Measurements from ENCODE around the gene DRC3. TPM values are rescaled to one million over a fixed set of nuclear protein-coding genes. Genes with fewer than 3 reads are reported as not detected.

Gene DRC3
- total RNA-seq, 1 experiment from 2014 or later = 2.4 TPM

DNA sequence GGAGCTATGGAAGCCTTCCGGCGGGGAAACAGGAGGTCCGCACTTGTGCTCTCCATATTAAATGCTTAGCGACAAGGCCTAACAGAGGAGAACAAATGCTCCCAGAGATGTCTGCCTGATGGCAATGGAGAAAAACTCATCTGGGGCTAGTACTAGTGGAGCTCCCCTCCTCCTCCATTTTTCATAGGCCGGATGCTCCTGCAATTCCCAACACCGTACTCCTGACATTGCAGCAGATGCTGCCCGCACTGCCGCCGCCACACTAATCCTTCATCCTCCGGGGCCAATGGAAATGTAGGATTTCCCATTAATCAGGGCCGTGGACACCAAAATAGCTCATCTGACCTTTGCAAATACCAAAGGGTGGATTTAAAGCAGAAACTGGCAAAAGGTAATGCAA is 27.9 kb upstream of the DRC3 start:
- ChIA-PET POLR2A (interaction anchor here (0.7 to 1.0 kb wide), 2 partner anchors 8 to 14 kb away, joined by 3 read pairs; no protein-coding TSS in a partner anchor), RAD21 (ENCODE audit: low non-redundant PET in 1 of 2, low total read pairs in 2 of 2, uncharacterized antibody in 2 of 2, unreplicated experiment in 2 of 2) (no interaction called here), CTCF (interaction anchor here (1.8 kb wide), 1 partner anchor 14 kb away, joined by 4 read pairs; no protein-coding TSS in a partner anchor)
- DNase-seq (ENCODE audit: low read depth, low spot score) (no peak), ATAC-seq (no peak)
- no peaks in the 10 kb centered on the region for H4K20me1 ChIP-seq (ENCODE audit: insufficient read depth)
- H3K79me2 ChIP-seq (ENCODE audit: insufficient read depth, low read length) = no peaks in the 10 kb centered on the region
- no TSS peak for BruUV-seq (replicated peaks)
- intact Hi-C loops (cut with micrococcal nuclease) = no loop called here
- no peaks in the 10 kb centered on the region for H3K9me3 ChIP-seq (ENCODE audit: control insufficient read depth in 1 of 2, insufficient read depth in 1 of 2, low read depth in 1 of 2, low read length in 2 of 2)
- H2AFZ ChIP-seq (ENCODE audit: low read depth, low read length, poor library complexity, severe bottlenecking) = no peak overlapping the region
- no peak overlapping the region for H3K9ac ChIP-seq (ENCODE audit: low read length)
- H3K27ac ChIP-seq (ENCODE audit: low read depth, low read length) = no peak overlapping the region
- H3K36me3 ChIP-seq (ENCODE audit: control insufficient read depth in 1 of 2, insufficient read depth in 2 of 2, low read length in 2 of 2) = no peaks in the 10 kb centered on the region
- H3K4me3 ChIP-seq (replicated peaks in 1 of 2; ENCODE audit: low read depth in 1 of 2, low read length in 2 of 2) = no peak overlapping the region
- no peaks in the 10 kb centered on the region for H3K27me3 ChIP-seq (ENCODE audit: insufficient read depth, low read length)
- peaks cover 46 to 47% of the 10 kb centered on the region in 2 experiments for H3K4me1 ChIP-seq (ENCODE audit: control insufficient read depth in 1 of 2, insufficient read depth in 2 of 2, low read length in 2 of 2)
- H3K4me2 ChIP-seq (ENCODE audit: low read length) = no peak overlapping the region
- H3K9me2 ChIP-seq (ENCODE audit: insufficient read depth) = no peaks in the 10 kb centered on the region
- TF ChIP-seq SIN3A (IDR thresholded peaks at IDR 0.05; ENCODE audit: low read depth) (no peak), POLR2A (IDR thresholded peaks at IDR 0.05; ENCODE audit: borderline replicate concordance, extremely low read depth, insufficient read depth, insufficient read length) (no peak), CEBPB (IDR thresholded peaks at IDR 0.05; ENCODE audit: low read depth) (no peak), TCF7L2 (IDR thresholded peaks at IDR 0.05; ENCODE audit: borderline replicate concordance, extremely low read depth, insufficient read depth, insufficient read length) (no peak), ZNF274 (IDR thresholded peaks at IDR 0.05; ENCODE audit: low read depth, low read length) (no peak), SRF (IDR thresholded peaks at IDR 0.05; ENCODE audit: low read depth) (no peak)
- TF ChIP-seq, protein P1, sequence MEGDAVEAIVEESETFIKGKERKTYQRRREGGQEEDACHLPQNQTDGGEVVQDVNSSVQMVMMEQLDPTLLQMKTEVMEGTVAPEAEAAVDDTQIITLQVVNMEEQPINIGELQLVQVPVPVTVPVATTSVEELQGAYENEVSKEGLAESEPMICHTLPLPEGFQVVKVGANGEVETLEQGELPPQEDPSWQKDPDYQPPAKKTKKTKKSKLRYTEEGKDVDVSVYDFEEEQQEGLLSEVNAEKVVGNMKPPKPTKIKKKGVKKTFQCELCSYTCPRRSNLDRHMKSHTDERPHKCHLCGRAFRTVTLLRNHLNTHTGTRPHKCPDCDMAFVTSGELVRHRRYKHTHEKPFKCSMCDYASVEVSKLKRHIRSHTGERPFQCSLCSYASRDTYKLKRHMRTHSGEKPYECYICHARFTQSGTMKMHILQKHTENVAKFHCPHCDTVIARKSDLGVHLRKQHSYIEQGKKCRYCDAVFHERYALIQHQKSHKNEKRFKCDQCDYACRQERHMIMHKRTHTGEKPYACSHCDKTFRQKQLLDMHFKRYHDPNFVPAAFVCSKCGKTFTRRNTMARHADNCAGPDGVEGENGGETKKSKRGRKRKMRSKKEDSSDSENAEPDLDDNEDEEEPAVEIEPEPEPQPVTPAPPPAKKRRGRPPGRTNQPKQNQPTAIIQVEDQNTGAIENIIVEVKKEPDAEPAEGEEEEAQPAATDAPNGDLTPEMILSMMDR (IDR thresholded peaks at IDR 0.05 in 2 of 3, conservative IDR thresholded peaks at IDR 0.05 in 1 of 3; ENCODE audit: borderline replicate concordance in 1 of 3, insufficient read depth in 1 of 3, low read depth in 2 of 3, low read length in 2 of 3) = no peak
- TF ChIP-seq, protein P2, sequence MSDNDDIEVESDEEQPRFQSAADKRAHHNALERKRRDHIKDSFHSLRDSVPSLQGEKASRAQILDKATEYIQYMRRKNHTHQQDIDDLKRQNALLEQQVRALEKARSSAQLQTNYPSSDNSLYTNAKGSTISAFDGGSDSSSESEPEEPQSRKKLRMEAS (IDR thresholded peaks at IDR 0.05) = no peak

All from HCT116 (cell line).